Measurements from ENCODE around the gene ACAP3.
"Not testable (repeated sequence)": the region's sequence is repeated elsewhere in the genome, so short reads cannot be mapped to it uniquely, and the experiment has no call there.

The ACAP3 gene

DNA sequence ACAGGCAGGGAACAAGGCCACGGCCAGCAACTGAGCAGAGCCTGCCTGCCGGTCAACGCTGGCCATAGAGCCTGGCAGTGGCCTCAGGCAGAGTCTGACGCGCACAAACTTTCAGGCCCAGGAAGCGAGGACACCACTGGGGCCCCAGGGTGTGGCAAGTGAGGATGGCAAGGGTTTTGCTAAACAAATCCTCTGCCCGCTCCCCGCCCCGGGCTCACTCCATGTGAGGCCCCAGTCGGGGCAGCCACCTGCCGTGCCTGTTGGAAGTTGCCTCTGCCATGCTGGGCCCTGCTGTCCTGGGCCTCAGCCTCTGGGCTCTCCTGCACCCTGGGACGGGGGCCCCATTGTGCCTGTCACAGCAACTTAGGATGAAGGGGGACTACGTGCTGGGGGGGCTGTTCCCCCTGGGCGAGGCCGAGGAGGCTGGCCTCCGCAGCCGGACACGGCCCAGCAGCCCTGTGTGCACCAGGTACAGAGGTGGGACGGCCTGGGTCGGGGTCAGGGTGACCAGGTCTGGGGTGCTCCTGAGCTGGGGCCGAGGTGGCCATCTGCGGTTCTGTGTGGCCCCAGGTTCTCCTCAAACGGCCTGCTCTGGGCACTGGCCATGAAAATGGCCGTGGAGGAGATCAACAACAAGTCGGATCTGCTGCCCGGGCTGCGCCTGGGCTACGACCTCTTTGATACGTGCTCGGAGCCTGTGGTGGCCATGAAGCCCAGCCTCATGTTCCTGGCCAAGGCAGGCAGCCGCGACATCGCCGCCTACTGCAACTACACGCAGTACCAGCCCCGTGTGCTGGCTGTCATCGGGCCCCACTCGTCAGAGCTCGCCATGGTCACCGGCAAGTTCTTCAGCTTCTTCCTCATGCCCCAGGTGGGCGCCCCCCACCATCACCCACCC is 23.6 kb upstream of the ACAP3 start, which contains the start of gene TAS1R3:
TAS1R3 (plus strand) TSS at position 213 of the 898 bp plus-strand sequence; CDS start at position 279, 66 bp downstream.
- no peak for DNase-seq (ENCODE audit: low read depth in 2 of 2)

DNA sequence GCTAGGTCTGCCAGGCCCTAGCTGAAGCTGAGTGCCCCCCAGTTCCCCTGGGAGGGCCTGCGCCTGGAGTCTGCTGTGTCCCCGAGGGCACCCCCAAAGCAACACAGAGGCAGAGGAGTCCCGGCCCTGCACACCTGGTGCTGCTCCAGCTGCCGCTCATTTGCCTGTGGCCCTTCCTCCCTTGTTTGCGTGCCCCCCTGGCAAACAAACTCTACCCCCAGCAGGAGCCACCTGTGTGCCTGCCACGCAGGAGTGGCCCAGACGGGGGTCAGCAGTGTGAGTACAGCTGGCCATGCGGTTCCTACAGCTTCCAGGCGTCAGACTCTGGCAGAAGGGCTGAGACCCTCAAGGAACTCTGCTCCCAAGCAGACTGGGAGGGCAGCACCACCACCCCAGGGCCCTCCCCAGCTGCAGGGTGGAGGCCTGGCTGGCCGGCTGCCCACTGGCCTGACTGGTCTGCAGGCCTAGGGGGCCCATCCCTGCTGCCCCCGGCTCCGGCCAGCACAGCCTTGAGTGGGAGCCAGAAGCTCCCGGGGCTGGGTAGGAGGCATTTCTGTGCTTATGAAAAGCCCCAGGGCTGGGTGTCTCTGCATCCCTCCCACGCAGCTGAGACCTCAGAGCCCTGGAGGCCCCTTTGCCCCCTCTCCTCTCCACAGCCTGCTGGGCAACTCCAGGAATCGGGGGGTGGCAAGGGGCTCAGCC is 22.8 kb upstream of the ACAP3 start:
- no peak for DNase-seq (ENCODE audit: low read depth in 2 of 2)

DNA sequence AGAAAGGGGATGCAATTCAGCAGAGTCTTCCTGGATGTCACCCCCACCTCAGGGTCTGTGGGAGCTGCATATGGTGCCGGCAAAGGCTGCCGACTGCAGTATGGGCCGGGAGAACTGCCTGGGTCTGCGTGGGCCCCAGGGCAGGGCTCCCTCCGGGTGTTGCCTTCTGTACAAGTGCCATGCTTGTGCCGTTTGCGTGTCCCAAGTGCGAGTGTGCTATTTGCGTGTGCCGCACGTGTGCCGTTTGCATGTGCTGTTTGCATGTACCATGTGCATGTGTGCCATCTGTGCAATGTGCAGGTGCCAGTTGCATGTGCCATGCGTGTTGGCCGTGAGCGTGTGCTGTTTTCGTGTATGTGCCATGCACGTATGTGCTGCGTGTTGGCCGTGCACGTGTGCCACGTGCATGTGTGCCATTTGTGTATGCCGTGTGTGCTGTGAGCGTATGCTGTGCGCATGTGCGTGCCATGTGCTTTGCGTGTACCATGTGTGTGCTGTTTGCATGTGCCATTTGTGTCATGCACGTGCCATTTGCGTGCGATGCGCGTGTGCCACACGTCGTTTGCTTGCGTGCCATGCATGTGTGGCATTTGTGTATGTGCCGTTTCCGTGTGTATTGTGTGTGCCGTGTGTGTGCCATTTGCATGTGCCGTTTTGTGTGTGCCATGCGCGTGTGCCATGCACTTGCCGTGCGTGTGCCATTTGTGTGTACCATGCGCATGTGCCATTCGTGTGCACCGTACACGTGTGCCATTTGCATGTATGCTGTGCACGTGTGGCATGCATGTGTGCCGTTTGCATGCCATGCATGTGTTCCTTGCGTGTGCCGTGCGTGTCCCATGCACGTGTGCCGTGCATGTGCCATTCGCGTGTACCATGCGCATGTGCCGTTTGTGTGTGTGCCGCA is 21.8 kb upstream of the ACAP3 start:
- no peak for DNase-seq (ENCODE audit: low read depth in 2 of 2)

DNA sequence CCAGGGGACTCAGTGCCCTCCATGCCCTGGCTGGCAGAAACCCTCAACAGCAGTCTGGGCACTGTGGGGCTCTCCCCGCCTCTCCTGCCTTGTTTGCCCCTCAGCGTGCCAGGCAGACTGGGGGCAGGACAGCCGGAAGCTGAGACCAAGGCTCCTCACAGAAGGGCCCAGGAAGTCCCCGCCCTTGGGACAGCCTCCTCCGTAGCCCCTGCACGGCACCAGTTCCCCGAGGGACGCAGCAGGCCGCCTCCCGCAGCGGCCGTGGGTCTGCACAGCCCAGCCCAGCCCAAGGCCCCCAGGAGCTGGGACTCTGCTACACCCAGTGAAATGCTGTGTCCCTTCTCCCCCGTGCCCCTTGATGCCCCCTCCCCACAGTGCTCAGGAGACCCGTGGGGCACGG is 20.5 kb upstream of the ACAP3 start:
- no peak for DNase-seq (ENCODE audit: low read depth in 2 of 2)

DNA sequence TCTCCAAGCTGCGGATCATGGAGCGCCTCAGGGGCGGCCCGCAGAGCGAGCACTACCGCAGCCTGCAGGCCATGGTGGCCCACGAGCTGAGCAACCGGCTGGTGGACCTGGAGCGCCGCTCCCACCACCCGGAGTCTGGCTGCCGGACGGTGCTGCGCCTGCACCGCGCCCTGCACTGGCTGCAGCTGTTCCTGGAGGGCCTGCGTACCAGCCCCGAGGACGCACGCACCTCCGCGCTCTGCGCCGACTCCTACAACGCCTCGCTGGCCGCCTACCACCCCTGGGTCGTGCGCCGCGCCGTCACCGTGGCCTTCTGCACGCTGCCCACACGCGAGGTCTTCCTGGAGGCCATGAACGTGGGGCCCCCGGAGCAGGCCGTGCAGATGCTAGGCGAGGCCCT is 19.6 kb upstream of the ACAP3 start:
- DNase-seq (ENCODE audit: low read depth in 2 of 2): no peak

DNA sequence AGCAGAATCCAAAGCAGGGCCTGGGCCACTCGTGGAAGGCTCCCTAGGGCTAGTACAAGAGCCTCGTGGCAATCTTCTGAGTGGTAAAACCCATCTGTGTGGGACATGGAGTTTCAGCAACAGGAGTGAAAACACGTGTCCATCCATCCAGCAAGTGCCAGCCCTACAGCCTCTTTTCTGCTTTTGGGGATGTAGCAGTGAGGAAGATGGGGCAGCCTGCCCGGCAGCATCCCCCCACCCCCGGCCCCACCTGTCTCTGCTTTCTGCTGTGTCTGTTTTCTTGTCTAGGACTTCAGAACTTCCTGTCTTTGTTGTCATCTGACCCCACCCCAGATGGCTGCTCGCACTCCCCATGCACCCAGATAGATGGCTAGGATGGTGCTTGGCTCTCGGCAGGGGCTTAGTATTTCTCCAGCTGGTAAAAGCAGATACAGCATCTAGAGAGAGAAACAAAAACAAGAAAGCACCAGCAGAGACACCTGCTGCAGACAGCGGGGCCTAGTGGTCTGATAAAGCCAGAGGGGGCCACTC is 18.4 kb upstream of the ACAP3 start:
- no peak for DNase-seq (ENCODE audit: low read depth in 2 of 2)

DNA sequence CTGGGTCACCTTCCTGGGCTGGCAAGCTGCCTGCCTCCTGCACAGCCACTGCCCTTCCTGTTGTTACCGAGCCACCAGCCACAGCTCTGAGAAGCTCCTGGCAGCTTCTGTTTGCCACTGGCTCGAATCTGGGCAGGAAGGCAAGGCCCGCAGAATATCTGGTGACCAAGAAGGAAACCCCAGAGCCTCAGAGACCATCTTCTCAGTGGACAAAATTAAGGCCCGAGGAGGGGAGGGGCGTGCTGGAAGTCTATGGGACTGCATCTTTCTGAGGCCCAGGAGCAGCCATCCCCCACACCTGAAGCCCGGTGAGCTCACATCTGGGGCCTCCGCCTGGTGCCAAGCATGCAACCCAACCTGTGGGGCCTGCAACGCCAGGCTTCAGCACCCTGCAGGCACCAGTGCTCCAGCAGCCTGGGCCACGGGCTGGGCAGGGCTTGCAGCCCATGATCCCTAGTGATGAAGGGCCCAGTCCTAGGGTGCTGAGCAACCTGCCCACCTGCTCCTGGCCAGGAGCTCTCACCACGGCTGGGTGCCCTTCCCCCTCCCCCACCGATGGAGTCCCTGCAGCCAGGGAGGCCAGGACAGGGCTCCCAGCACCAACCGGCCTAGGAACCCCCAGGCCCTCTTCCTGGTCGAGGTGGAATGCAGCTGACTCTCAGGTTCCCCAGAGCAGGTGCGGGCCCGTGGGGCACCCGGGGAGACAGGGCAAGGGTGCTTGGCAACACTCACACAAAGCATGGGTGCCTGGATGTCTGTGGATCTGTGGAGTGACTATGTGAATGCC is 17.8 kb upstream of the ACAP3 start:
- DNase-seq (ENCODE audit: low read depth in 2 of 2): no peak

DNA sequence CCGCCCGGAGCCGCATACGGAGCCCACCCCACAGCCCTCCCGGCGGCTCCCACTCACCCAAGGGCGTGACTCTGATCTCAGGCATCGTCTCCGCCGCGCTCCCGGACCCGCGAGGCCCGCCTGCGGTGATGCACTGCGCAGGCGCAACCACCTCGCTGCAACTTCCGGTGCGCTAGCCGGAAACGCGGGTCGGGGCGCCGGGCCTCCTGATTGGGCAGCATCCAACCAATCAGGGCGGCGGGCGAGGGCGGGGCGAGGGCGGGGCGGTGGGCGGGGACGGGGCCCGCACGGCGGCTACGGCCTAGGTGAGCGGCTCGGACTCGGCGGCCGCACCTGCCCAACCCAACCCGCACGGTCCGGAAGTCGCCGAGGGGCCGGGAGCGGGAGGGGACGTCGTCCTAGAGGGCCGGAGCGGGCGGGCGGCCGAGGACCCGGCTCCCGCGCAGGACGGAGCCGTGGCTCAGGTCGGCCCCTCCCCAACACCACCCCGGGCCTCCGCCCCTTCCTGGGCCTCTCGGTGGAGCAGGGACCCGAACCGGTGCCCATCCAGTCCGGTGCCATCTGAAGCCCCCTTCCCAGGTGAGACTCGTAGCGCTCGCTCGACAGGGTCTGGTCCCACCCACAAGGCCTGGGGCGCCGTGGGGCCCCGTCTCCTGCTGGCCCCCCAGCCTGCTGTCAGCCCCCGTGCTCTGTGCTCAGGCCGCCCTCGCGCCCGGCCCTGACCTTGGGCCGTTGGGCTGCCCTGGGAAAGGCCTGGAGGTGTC is 17.0 kb upstream of the ACAP3 start, which contains the start of the genes CPTP and INTS11:
CPTP (plus strand) TSS at position 279 of the 764 bp plus-strand sequence. CDS start 2,109 bp downstream, outside the sequence.
INTS11 (minus strand) TSS at position 137 of the 764 bp plus-strand sequence; CDS start at position 85, 52 bp downstream.
- DNase-seq (ENCODE audit: low read depth in 2 of 2): peak; percentile 89 to 94

DNA sequence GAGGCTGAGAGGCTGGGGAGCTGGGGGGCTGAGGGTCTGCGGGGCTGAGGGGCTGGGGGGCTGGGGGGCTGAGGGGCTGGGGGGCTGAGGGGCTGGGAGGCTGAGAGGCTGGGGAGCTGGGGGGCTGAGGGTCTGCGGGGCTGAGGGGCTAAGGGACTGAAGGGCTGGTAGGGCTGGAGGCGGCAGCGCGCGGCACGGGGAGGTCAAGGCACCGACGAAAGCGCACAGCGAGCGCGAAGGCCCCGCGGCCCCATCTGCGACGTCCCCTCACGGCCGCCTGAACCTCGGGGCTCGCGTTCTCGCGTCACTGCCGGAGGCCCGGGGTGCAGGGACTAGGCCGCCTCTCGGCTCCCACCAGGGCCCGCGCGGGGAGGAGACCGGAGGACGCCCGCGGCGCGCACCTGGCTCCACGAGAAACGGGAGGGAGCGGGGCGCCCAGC is 16.4 kb upstream of the ACAP3 start:
- no peak for DNase-seq (ENCODE audit: low read depth in 2 of 2)

DNA sequence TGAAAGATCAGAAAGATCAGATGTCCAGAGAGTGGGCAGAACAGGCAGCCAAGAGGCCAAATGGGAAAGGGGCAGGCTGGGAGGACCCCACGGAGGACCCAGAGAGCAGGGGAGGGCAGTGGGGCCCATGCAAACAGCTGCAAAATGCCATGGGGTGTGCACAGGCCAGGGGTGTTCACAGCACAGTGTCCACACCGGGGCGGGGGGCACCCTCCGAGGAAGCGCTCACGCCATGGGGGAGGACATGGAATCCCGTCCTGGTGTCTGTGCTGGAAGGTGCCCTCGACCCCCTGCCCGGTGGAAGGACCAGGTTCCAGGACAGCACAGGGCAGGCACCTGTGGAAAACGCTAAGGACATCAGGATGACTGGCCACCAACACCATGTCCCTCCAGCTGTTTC is 15.2 kb upstream of the ACAP3 start:
- DNase-seq (ENCODE audit: low read depth in 2 of 2): no peak

DNA sequence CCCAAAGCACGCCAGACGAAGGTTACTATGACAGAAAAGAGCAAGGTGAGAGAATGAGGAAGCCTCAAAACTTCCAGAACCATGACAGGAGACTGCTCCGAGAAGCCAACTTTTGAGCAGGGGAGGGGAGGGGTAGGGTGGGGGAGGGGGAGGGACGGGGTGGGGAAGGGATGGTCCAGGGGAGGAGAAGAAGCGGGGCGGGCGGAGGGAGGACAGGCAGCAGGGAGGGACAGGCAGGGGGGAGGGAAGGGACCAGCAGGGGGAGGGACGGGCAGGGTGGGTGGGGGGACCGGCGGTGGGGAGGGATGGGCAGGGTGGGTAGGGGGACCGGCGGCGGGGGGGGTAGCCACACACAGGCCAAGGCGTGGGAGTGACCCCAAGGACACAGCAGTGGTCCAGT is 14.7 kb upstream of the ACAP3 start:
- DNase-seq (ENCODE audit: low read depth in 2 of 2): no peak

DNA sequence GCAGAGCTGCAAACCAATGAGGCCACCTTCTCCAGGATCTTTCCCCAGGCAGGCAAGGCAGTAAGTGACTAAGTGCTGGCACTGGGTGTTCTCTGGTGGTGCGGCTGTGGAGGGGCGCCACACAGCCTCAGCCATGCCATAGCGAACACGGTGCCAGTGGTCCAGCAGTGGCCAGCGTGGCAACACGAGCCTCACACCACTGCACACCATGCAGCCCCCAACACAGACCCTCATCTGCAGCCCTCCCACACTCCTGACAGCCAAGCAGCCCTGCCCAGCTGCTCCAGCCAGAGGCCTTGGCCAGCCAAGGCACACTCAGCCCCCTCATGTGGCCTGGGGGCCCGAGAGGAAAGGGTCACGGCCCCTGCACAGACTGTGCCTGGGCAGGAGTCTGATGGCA is 13.7 kb upstream of the ACAP3 start:
- no peak for DNase-seq (ENCODE audit: low read depth in 2 of 2)

DNA sequence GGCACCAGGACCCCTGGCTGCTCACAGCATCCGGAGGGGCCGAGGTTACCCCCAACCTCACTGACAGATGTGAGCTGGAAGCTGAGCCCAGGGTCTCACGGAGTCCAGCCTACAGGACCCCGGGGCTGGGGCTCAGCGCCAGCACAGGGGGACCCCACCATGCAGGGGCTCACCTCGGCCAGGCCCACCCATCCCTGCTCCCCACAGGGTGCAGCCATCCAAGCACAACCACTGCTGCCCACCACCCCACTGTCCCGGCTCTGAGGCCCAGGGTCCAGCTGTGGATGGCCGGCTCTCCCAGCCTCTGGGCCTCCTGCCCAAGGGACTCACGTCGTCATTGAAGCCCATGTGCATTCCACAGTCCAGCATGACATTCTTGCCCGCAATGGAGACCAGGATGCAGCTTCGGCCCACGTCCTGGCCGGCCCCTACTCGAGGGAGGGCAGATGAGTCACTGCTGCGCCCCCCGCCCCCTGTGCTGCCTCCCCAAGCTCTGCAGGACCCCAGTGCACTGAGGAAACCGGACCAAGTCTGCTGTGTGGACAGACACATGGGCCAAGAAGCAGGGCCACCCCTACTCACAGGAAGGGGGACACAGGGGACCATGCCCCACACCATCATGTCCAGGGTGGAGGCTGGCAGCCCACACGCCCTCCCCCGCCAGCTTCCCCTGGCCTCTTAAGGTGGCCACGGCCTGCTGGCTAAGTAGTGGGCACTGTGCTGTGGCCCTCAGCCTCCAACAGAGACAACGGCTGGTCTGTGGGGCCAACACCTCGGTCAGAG is 13.1 kb upstream of the ACAP3 start:
- DNase-seq (ENCODE audit: low read depth in 2 of 2): no peak

DNA sequence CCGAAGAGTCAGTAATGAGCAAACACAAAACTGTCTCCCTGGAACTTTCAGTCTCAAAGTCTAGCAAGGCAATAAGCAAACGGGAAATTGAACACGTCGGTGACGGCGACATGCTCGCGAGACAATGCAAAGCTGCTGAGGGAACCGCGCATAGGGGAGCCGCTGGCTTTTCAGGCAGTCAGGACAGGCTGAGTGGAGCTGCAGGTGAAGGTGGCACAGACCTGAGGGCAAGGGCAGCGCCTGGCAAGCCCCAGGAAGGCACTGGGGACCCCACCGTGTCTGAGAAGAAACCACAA is 11.9 kb upstream of the ACAP3 start:
- DNase-seq (ENCODE audit: low read depth in 2 of 2): no peak

DNA sequence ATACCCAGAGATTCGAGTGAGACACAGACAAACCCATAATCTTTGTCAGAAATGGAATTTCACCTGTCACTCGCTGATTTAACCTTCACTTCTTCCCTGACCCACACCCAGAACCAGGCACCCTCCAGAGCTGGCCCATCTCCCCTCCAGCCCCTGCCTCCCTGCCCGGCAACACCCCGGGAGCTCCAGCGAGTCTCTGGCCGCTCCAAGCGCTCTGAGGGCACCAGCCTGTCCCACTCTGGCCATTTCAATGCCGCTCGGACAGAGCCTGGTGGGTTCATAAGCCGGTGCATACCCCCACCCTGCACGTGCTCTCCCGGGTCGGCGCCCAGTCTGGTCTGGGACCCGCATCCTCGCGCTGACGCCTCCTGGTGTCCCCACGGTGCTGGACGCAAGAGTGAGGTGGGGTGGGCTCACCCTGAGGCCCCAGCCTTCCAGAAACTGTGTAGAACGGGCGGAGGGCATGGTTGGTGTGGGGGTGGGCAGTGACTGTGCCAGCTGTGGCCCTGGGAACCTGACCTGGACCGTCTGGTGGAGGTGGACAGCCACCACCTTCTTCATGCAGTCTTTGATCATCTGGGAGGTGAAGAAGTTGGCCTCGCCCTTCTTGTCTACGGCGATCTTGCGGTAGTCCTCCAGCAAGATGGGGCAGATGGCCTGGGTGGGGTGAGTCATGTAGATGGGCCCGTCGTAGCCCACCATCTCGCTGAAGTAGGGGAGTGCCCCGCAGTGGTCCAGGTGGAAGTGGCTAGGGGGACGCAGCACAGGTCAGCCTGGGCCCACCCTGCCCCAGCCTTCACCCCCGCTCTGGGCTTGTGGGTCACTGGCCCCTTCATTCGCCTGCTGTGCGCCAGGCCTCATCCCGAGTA is 11.3 kb upstream of the ACAP3 start:
- no peak for DNase-seq (ENCODE audit: low read depth in 2 of 2)

DNA sequence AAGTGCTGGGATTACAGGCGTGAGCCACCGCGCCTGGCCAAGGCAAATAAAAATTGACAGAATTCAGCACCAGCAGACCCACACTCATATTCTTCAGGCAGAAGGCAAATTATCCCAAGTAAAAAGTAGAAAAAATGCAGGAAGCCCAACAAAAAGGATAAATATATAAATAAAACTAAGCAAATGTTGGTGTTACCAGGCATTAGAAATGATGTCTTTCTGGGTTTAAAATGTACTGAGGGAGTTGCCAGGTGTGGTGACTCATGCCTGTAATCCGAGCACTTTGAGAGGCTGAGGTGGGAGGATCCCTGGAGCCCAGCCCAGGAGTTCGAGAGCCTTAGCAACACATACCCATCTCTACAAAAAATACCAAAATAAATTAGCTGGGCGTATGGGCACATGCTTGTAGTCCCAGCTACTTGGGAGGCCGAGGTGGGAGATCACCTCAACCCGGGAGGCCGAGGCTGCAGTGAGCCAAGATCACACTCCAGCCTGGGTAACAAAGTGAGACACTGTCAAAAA is 10.5 kb upstream of the ACAP3 start:
- no peak for DNase-seq (ENCODE audit: low read depth in 2 of 2)

DNA sequence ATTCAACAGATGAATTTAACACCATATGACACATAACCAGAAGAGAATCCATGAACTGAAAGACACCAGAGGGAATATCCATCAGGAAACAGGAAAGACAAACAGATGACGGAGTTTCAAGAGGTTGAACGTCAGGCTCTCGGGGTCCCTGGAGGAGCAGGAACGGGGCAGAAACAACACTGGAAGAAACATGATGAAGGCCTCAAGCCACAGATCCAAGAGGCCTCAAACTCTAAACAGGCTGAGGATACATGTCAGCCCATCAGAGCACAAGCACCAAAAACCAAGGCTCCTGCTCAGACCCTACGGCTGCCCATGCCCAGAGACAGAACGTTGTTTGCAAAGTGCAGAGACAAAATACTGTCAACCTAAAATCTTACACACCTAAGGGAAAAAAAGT is 9.7 kb upstream of the ACAP3 start:
- no peak for DNase-seq (ENCODE audit: low read depth in 2 of 2)

DNA sequence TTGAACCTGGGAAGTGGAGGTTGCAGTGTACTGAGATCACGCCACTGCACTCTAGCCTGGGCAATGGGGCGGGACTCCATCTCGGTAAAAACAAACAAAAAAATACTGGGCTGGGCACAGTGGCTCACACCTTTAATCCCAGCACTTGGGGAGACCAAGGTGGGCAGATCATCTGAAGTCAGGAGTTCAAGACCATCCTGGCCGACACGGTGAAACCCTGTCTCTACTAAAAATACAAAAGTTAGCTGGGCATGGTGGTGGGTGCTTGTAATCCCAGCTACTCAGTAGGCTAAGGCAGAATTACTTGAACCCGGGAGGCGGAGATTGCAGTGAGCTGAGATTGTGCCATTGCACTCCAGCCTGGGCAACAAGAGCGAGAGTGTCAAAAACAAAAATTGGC is 8.5 kb upstream of the ACAP3 start:
- not testable (repeated sequence) for DNase-seq (ENCODE audit: low read depth in 2 of 2)
